ENCODE measurements around the gene LGALSL.
"Not testable (repeated sequence)": the region's sequence is repeated elsewhere in the genome, so short reads cannot be mapped to it uniquely, and the experiment has no call there.

The LGALSL gene

GRCh38 chr2:64442801-64443429 lies 11.0 kb upstream of the LGALSL start:
- Histone ChIP-seq H3K27me3 (ENCODE audit: control insufficient read depth, insufficient read depth, low read length) (no peaks in the 10 kb centered on the region), H3K4me1 (ENCODE audit: control insufficient read depth, insufficient read depth, low read length) (peaks cover 12% of the 10 kb centered on the region; the same call in 1 of the 2 replicates), H3K36me3 (ENCODE audit: control insufficient read depth, insufficient read depth, low read length) (no peaks in the 10 kb centered on the region), H3K4me3 (ENCODE audit: low read depth, low read length) (no peak overlapping the region), H3K9ac (ENCODE audit: low read length) (no peak overlapping the region), H3K27ac (ENCODE audit: low read depth, low read length) (no peak overlapping the region), H3K9me3 (ENCODE audit: control insufficient read depth, insufficient read depth, low read depth, low read length) (no peaks in the 10 kb centered on the region)

DNA sequence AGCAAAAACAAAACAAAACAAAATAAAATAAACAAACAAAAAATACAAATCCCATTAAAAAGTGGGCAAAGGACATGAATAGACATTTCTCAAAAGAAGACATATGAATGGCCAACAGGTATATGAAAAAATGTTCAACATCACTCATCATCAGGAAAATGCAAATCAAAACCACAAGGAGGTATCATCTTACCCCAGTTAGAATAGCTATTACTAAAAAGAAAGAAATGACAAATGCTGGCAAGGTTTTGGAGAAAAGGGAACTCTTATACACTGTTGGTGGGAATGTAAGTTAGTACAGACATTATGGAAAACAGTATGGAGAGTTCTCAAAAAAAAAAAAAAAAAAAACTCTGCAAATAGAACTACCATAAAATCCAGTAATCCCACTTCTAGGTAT lies 8.0 kb upstream of the LGALSL start:
- not testable (repeated sequence) for H3K27ac ChIP-seq (ENCODE audit: low read depth, low read length); H3K36me3 ChIP-seq (ENCODE audit: control insufficient read depth, insufficient read depth, low read length); H3K4me3 ChIP-seq (ENCODE audit: low read depth, low read length); H3K27me3 ChIP-seq (ENCODE audit: control insufficient read depth, insufficient read depth, low read length); H3K9ac ChIP-seq (ENCODE audit: low read length); H3K9me3 ChIP-seq (ENCODE audit: control insufficient read depth, insufficient read depth, low read depth, low read length)
- peaks cover 12% of the 10 kb centered on the region; the same call in 1 of the 2 replicates for H3K4me1 ChIP-seq (ENCODE audit: control insufficient read depth, insufficient read depth, low read length)

DNA sequence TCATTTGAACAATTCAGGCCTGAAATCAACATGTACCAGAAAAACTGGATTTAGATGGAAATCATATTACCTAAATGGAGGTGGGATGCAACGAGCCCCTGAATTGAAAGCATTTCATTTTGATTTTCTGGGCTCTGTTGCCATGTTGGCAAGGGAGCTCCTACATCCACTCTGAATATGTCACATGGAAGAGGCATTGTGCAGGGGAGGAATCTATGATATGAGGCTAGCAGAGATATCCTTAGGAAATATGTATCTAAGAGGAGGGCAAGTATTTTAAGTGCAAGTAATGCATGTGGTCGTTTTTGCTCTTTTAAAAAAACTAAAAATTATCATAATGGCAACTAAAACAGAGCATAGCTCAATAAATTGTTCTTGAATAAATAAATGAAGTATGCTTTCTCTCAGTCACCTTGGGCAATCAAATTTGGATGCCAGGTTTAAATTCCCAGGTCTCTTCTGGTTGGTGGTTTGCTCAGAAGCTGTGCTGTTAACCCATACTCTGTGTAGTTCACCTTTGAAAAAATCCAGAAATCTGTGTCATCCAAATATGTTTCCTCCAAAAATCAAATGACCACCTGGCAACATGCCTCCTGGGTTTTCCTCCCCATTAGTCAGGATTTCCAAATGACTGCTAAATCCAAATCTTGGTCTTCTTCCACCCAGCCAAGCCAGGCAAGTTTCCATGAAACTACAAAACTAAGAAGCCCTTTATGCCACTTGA lies 6.5 kb upstream of the LGALSL start:
- Histone ChIP-seq H3K9me3 (ENCODE audit: control insufficient read depth, insufficient read depth, low read depth, low read length) (no peaks in the 10 kb centered on the region), H3K36me3 (ENCODE audit: control insufficient read depth, insufficient read depth, low read length) (no peaks in the 10 kb centered on the region), H3K27me3 (ENCODE audit: control insufficient read depth, insufficient read depth, low read length) (no peaks in the 10 kb centered on the region), H3K4me3 (ENCODE audit: low read depth, low read length) (no peak overlapping the region), H3K4me1 (ENCODE audit: control insufficient read depth, insufficient read depth, low read length) (peaks cover 9% of the 10 kb centered on the region; the same call in 1 of the 2 replicates), H3K27ac (ENCODE audit: low read depth, low read length) (no peak overlapping the region), H3K9ac (ENCODE audit: low read length) (no peak overlapping the region)

- H3K4me1 ChIP-seq (ENCODE audit: control insufficient read depth, insufficient read depth, low read length), result peaks cover 6% of the 10 kb centered on the region
- no peaks in the 10 kb centered on the region for H3K36me3 ChIP-seq (ENCODE audit: control insufficient read depth, insufficient read depth, low read length)
- H3K27me3 ChIP-seq (ENCODE audit: control insufficient read depth, insufficient read depth, low read length), result no peaks in the 10 kb centered on the region
- H3K9me3 ChIP-seq (ENCODE audit: control insufficient read depth, insufficient read depth, low read depth, low read length), result no peaks in the 10 kb centered on the region
- no peak overlapping the region for H3K4me3 ChIP-seq (ENCODE audit: low read depth, low read length)
- H3K9ac ChIP-seq (ENCODE audit: low read length), result no peak overlapping the region
- no peak overlapping the region for H3K27ac ChIP-seq (ENCODE audit: low read depth, low read length)
Measured at GRCh38 chr2:64448041-64448426, 5.9 kb upstream of the LGALSL start.

DNA sequence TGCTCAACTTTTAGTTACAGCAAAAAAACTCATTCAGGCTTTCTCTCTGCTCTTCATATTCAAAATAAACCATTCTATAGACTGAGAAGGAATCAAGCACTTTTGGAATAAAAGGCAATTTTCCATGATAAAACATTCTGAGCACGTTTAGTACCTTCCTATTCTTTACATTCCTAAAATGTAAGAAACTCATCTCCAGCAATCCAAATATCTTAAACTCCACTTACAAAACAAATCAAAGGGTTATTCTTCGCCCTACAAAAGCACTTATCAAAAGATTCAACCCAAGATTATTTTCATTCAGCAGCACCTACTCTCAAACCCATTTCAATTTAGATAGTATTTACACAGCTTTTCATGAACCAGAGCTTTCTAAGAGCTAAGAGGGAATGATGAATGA lies 2.9 kb upstream of the LGALSL start:
- H3K4me1 ChIP-seq (ENCODE audit: control insufficient read depth, insufficient read depth, low read length), result peaks cover 6% of the 10 kb centered on the region
- no peak overlapping the region for H3K9ac ChIP-seq (ENCODE audit: low read length)
- H3K36me3 ChIP-seq (ENCODE audit: control insufficient read depth, insufficient read depth, low read length), result no peaks in the 10 kb centered on the region
- H3K27me3 ChIP-seq (ENCODE audit: control insufficient read depth, insufficient read depth, low read length), result no peaks in the 10 kb centered on the region
- H3K27ac ChIP-seq (ENCODE audit: low read depth, low read length), result no peak overlapping the region
- no peak overlapping the region for H3K4me3 ChIP-seq (ENCODE audit: low read depth, low read length)
- H3K9me3 ChIP-seq (ENCODE audit: control insufficient read depth, insufficient read depth, low read depth, low read length), result no peaks in the 10 kb centered on the region

GRCh38 chr2:64454386-64455332 lies 697 bp downstream of the LGALSL start:
- Histone ChIP-seq H3K36me3 (ENCODE audit: control insufficient read depth, insufficient read depth, low read length) (peaks cover 29% of the 10 kb centered on the region), H3K4me3 (ENCODE audit: low read depth, low read length) (peak overlapping the region; percentile 71), H3K9me3 (ENCODE audit: control insufficient read depth, insufficient read depth, low read depth, low read length) (no peaks in the 10 kb centered on the region), H3K4me1 (ENCODE audit: control insufficient read depth, insufficient read depth, low read length) (peaks cover 6% of the 10 kb centered on the region), H3K27me3 (ENCODE audit: control insufficient read depth, insufficient read depth, low read length) (no peaks in the 10 kb centered on the region), H3K27ac (ENCODE audit: low read depth, low read length) (no peak overlapping the region), H3K9ac (ENCODE audit: low read length) (peak overlapping the region; percentile 78)

GRCh38 chr2:64455545-64455944 lies 1.6 kb downstream of the LGALSL start:
- peaks cover 29% of the 10 kb centered on the region for H3K36me3 ChIP-seq (ENCODE audit: control insufficient read depth, insufficient read depth, low read length)
- no peak overlapping the region for H3K27ac ChIP-seq (ENCODE audit: low read depth, low read length)
- peaks cover 6% of the 10 kb centered on the region for H3K4me1 ChIP-seq (ENCODE audit: control insufficient read depth, insufficient read depth, low read length)
- H3K4me3 ChIP-seq (ENCODE audit: low read depth, low read length), result peak overlapping the region; percentile 71
- H3K27me3 ChIP-seq (ENCODE audit: control insufficient read depth, insufficient read depth, low read length), result no peaks in the 10 kb centered on the region
- H3K9me3 ChIP-seq (ENCODE audit: control insufficient read depth, insufficient read depth, low read depth, low read length), result no peaks in the 10 kb centered on the region
- no peak overlapping the region for H3K9ac ChIP-seq (ENCODE audit: low read length)

GRCh38 chr2:64456293-64456692 lies 2.3 kb downstream of the LGALSL start:
- Histone ChIP-seq H3K9ac (ENCODE audit: low read length) (no peak overlapping the region), H3K4me3 (ENCODE audit: low read depth, low read length) (no peak overlapping the region), H3K27me3 (ENCODE audit: control insufficient read depth, insufficient read depth, low read length) (no peaks in the 10 kb centered on the region), H3K9me3 (ENCODE audit: control insufficient read depth, insufficient read depth, low read depth, low read length) (no peaks in the 10 kb centered on the region), H3K4me1 (ENCODE audit: control insufficient read depth, insufficient read depth, low read length) (peaks cover 10% of the 10 kb centered on the region), H3K36me3 (ENCODE audit: control insufficient read depth, insufficient read depth, low read length) (peaks cover 29% of the 10 kb centered on the region), H3K27ac (ENCODE audit: low read depth, low read length) (no peak overlapping the region)

- no peaks in the 10 kb centered on the region for H3K9me3 ChIP-seq (ENCODE audit: control insufficient read depth, insufficient read depth, low read depth, low read length)
- peaks cover 29% of the 10 kb centered on the region for H3K36me3 ChIP-seq (ENCODE audit: control insufficient read depth, insufficient read depth, low read length)
- H3K27ac ChIP-seq (ENCODE audit: low read depth, low read length), result no peak overlapping the region
- no peak overlapping the region for H3K9ac ChIP-seq (ENCODE audit: low read length)
- H3K27me3 ChIP-seq (ENCODE audit: control insufficient read depth, insufficient read depth, low read length), result no peaks in the 10 kb centered on the region
- peaks cover 17% of the 10 kb centered on the region for H3K4me1 ChIP-seq (ENCODE audit: control insufficient read depth, insufficient read depth, low read length)
- no peak overlapping the region for H3K4me3 ChIP-seq (ENCODE audit: low read depth, low read length)
Measured at GRCh38 chr2:64457524-64457923, 3.6 kb downstream of the LGALSL start.

- no peaks in the 10 kb centered on the region for H3K27me3 ChIP-seq (ENCODE audit: control insufficient read depth, insufficient read depth, low read length)
- H3K36me3 ChIP-seq (ENCODE audit: control insufficient read depth, insufficient read depth, low read length), result peaks cover 29% of the 10 kb centered on the region
- H3K4me1 ChIP-seq (ENCODE audit: control insufficient read depth, insufficient read depth, low read length), result peaks cover 14% of the 10 kb centered on the region; the same call in 1 of the 2 replicates
- no peak overlapping the region for H3K4me3 ChIP-seq (ENCODE audit: low read depth, low read length)
- H3K9ac ChIP-seq (ENCODE audit: low read length), result no peak overlapping the region
- H3K27ac ChIP-seq (ENCODE audit: low read depth, low read length), result no peak overlapping the region
- H3K9me3 ChIP-seq (ENCODE audit: control insufficient read depth, insufficient read depth, low read depth, low read length), result no peaks in the 10 kb centered on the region
Measured at GRCh38 chr2:64459575-64459974, 5.6 kb downstream of the LGALSL start.

DNA sequence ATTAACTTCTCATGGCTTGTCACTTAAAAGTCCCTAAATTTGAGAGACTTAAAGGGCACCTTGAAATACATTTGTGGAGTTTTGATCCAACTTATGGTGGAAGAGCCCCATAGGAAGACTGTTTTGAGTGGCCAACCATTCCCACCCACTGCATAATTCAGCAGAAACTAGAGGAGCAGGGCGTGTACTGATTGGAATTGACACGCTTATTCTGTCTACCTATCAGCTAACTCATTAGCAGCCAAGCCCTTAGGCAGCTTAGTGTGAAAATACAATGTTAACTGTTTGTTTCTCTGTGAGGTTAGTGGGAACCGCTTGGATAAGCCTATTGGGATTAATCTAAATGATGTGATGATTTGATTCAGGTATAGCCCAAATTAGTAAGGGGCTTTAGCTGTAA lies 6.4 kb downstream of the LGALSL start:
- H3K9ac ChIP-seq (ENCODE audit: low read length), result no peak overlapping the region
- H3K4me1 ChIP-seq (ENCODE audit: control insufficient read depth, insufficient read depth, low read length), result peaks cover 13% of the 10 kb centered on the region; the same call in 1 of the 2 replicates
- no peak overlapping the region for H3K27ac ChIP-seq (ENCODE audit: low read depth, low read length)
- H3K36me3 ChIP-seq (ENCODE audit: control insufficient read depth, insufficient read depth, low read length), result peaks cover 29% of the 10 kb centered on the region
- H3K4me3 ChIP-seq (ENCODE audit: low read depth, low read length), result no peak overlapping the region
- no peaks in the 10 kb centered on the region for H3K9me3 ChIP-seq (ENCODE audit: control insufficient read depth, insufficient read depth, low read depth, low read length)
- H3K27me3 ChIP-seq (ENCODE audit: control insufficient read depth, insufficient read depth, low read length), result no peaks in the 10 kb centered on the region
